Esophagus squamous epithelium (tissue), 5 donors: Measurements from ENCODE around the gene MYOZ2. TPM values are rescaled to one million over a fixed set of nuclear protein-coding genes. Genes with fewer than 3 reads are reported as not detected.

ENCODE experiments used
- DNase-seq: peaks from one replicate; lab custom pipeline; 2025; lab: John Stamatoyannopoulos, UW
- H3K27ac ChIP-seq, 4 donors: fragments of 200-600 bp; sonication (generic); one replicate each; pipeline ENCODE4 v1.5.1; 2016 to 2019; ENCODE audit warnings: mild to moderate bottlenecking in 1 of 4
- H3K27me3 ChIP-seq, 4 donors: fragments of 200-600 bp; sonication (generic); 1 replicate in 3 of 4; 2 replicates in 1 of 4; pipeline versions ENCODE4 v1.5.1 to v1.6.0; 2017 to 2021; ENCODE audit warnings: antibody characterized with exemption in 1 of 4
- H3K36me3 ChIP-seq, 3 donors: fragments of 200-600 bp; sonication (generic); one replicate each; pipeline ENCODE4 v1.5.1; 2016 to 2019
- H3K4me1 ChIP-seq, 3 donors: fragments of 200-600 bp; sonication (generic); one replicate each; pipeline ENCODE4 v1.5.1; 2017 to 2019
- H3K4me3 ChIP-seq, 4 donors: fragments of 200-600 bp; sonication (generic); 1 replicate in 3 of 4; 2 replicates in 1 of 4; pipeline ENCODE4 v1.5.1; 2016 to 2019; ENCODE audit warnings: mild to moderate bottlenecking in 2 of 4, moderate library complexity in 1 of 4
- H3K9me3 ChIP-seq, 3 donors: fragments of 200-600 bp; sonication (generic); one replicate each; pipeline ENCODE4 v1.5.1; 2016 to 2019
- CTCF ChIP-seq, 6 experiments: fragments of 450-650 bp in 4 of 6; fragments of 200-600 bp in 2 of 6; sonication (generic) in 2 of 6; IDR thresholded peaks; one replicate each; pipeline ENCODE4 v1.5.1; 2016 to 2019; ENCODE audit warnings: antibody characterized with exemption in 6 of 6, mild to moderate bottlenecking in 4 of 6, moderate library complexity in 4 of 6
- POLR2A ChIP-seq, 4 donors: fragments of 450-650 bp; IDR thresholded peaks; one replicate each; pipeline ENCODE4 v1.6.1; 2017; ENCODE audit warnings: antibody characterized with exemption in 4 of 4, mild to moderate bottlenecking in 4 of 4, moderate library complexity in 3 of 4
- WGBS, 2 donors: methylation state at CpG; one replicate each; pipeline ENCODE4 v1.1.5; 2018; 5-methylcytosine and 5-hydroxymethylcytosine counted together
- intact Hi-C: fragments of 100-400 bp; cut with DNase I; formaldehyde crosslinking; loops from one replicate; pipeline ENCODE4 v1.15.0; 2022
- total RNA-seq, 4 donors: library from RNA; depleted of rRNA; stranded (reverse); fragments of >200 nt; gene quantifications; one replicate each; pipeline ENCODE4 v1.1.0, GENCODE V29; 2016
- donor health status: DM: yes; HTN: yes; CAD: no.

MYOZ2 gene
- total RNA-seq, 4 donors from 2014 or later: not detected

GRCh38 chr4:119149110-119149509 lies 13.5 kb downstream of the MYOZ2 start:
- Histone ChIP-seq H3K4me1 (no peaks in the 10 kb centered on the region), H3K27ac (no peak overlapping the region), H3K9me3 (no peaks in the 10 kb centered on the region), H3K27me3 (no peaks in the 10 kb centered on the region), H3K36me3 (no peaks in the 10 kb centered on the region), H3K4me3 (no peak overlapping the region)
- intact Hi-C loops: no loop called here
- no peak for TF ChIP-seq CTCF (IDR thresholded peaks at IDR 0.05)
- TF ChIP-seq POLR2A (IDR thresholded peaks at IDR 0.05): no peak
- 79 to 84% methylated on average over 7 of the region's 7 CpGs for WGBS, 2 donors
- DNase-seq: no peak

GRCh38 chr4:119151161-119151560 lies 15.5 kb downstream of the MYOZ2 start:
- Histone ChIP-seq H3K36me3 (no peaks in the 10 kb centered on the region), H3K9me3 (no peaks in the 10 kb centered on the region), H3K27ac (no peak overlapping the region), H3K4me1 (no peaks in the 10 kb centered on the region), H3K27me3 (no peaks in the 10 kb centered on the region), H3K4me3 (no peak overlapping the region)
- no peak for DNase-seq
- 78 to 86% methylated on average over 2 of the region's 2 CpGs for WGBS, 2 donors
- intact Hi-C loops: no loop called here
- TF ChIP-seq POLR2A (IDR thresholded peaks at IDR 0.05): no peak
- TF ChIP-seq CTCF (IDR thresholded peaks at IDR 0.05): no peak

- Histone ChIP-seq H3K9me3 (no peaks in the 10 kb centered on the region), H3K36me3 (no peaks in the 10 kb centered on the region), H3K4me1 (no peaks in the 10 kb centered on the region), H3K27ac (no peak overlapping the region), H3K27me3 (no peaks in the 10 kb centered on the region), H3K4me3 (no peak overlapping the region)
- 80 to 88% methylated on average over 2 of the region's 2 CpGs for WGBS, 2 donors
- TF ChIP-seq CTCF (IDR thresholded peaks at IDR 0.05) (no peak), POLR2A (IDR thresholded peaks at IDR 0.05) (no peak)
- intact Hi-C loops: no loop called here
- DNase-seq: no peak
Observed at GRCh38 chr4:119152741-119153140, 17.1 kb downstream of the MYOZ2 start.

GRCh38 chr4:119162174-119162573 lies 26.5 kb downstream of the MYOZ2 start:
- no peak for DNase-seq
- no peaks in the 10 kb centered on the region for H3K9me3 ChIP-seq
- H3K27ac ChIP-seq: no peak overlapping the region
- intact Hi-C loops: no loop called here
- H3K4me3 ChIP-seq: no peak overlapping the region
- WGBS, 2 donors: 75 to 83% methylated on average over 5 of the region's 5 CpGs
- TF ChIP-seq CTCF (IDR thresholded peaks at IDR 0.05): no peak
- TF ChIP-seq POLR2A (IDR thresholded peaks at IDR 0.05): no peak
- H3K27me3 ChIP-seq: no peaks in the 10 kb centered on the region
- H3K36me3 ChIP-seq: no peaks in the 10 kb centered on the region
- H3K4me1 ChIP-seq: no peaks in the 10 kb centered on the region

GRCh38 chr4:119165767-119166166 lies 30.1 kb downstream of the MYOZ2 start:
- DNase-seq: no peak
- H3K27me3 ChIP-seq: no peaks in the 10 kb centered on the region
- no peaks in the 10 kb centered on the region for H3K36me3 ChIP-seq
- no peak overlapping the region for H3K4me3 ChIP-seq
- H3K4me1 ChIP-seq: no peaks in the 10 kb centered on the region
- WGBS, 2 donors: 78 to 87% methylated on average over 3 of the region's 3 CpGs
- intact Hi-C loops: no loop called here
- H3K27ac ChIP-seq: no peak overlapping the region
- no peak for TF ChIP-seq POLR2A (IDR thresholded peaks at IDR 0.05)
- TF ChIP-seq CTCF (IDR thresholded peaks at IDR 0.05): no peak
- no peaks in the 10 kb centered on the region for H3K9me3 ChIP-seq
